Esophagus squamous epithelium (tissue), 4 donors: ENCODE data around the gene HTRA2.

ENCODE experiments used
- POLR2A ChIP-seq, 4 donors: fragments of 450-650 bp; IDR thresholded peaks; one replicate each; pipeline ENCODE4 v1.6.1; 2017; ENCODE audit warnings: antibody characterized with exemption in 4 of 4, mild to moderate bottlenecking in 4 of 4, moderate library complexity in 3 of 4
- TF ChIP-seq, protein P1 (sequence below), 6 experiments: fragments of 450-650 bp in 4 of 6; fragments of 200-600 bp in 2 of 6; sonication (generic) in 2 of 6; IDR thresholded peaks; one replicate each; pipeline ENCODE4 v1.5.1; 2016 to 2019; ENCODE audit warnings: antibody characterized with exemption in 6 of 6, mild to moderate bottlenecking in 4 of 6, moderate library complexity in 4 of 6

DNA sequence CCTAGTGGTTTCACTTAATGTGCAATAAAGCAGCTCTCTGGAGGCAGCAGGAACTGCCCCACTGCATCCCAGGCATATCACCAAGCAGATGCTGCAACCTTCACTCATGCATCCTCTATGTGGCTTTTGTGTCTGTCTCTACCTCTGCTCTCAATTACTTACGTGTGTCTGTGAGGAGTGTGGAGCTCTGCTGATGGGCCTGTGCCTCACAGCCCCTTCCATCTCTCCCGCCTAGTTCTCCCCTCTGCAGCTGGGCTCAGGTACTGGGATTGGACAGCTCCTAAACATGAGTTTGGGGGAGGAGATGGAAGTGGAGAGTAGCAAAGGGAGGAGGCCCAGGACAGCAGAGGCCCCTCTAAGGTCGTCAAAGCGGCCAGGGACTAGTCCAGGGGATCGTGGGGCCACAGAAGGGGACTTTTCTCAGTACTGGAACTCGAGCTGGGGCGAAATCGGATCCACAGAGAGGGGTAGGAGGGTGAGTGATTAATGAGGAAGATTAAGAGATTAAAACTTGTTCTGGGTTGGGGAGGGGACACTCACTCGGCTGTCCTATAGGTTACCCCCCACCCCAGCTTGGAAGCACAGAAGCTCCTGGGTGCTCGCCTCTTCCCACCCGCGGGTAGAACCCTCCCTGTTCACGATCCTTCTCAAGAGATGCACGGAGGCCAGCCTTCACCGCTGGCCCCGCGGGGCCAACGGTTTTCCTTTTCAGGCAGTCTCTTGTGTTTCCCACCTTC is 28.2 kb upstream of the HTRA2 start:
- TF ChIP-seq, protein P1, sequence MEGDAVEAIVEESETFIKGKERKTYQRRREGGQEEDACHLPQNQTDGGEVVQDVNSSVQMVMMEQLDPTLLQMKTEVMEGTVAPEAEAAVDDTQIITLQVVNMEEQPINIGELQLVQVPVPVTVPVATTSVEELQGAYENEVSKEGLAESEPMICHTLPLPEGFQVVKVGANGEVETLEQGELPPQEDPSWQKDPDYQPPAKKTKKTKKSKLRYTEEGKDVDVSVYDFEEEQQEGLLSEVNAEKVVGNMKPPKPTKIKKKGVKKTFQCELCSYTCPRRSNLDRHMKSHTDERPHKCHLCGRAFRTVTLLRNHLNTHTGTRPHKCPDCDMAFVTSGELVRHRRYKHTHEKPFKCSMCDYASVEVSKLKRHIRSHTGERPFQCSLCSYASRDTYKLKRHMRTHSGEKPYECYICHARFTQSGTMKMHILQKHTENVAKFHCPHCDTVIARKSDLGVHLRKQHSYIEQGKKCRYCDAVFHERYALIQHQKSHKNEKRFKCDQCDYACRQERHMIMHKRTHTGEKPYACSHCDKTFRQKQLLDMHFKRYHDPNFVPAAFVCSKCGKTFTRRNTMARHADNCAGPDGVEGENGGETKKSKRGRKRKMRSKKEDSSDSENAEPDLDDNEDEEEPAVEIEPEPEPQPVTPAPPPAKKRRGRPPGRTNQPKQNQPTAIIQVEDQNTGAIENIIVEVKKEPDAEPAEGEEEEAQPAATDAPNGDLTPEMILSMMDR (IDR thresholded peaks at IDR 0.05), result no peak
- TF ChIP-seq POLR2A (IDR thresholded peaks at IDR 0.05), result no peak
